ENCODE measurements around the gene RTEL1. TPM values are rescaled to one million over a fixed set of nuclear protein-coding genes. Genes with fewer than 3 reads are reported as not detected.

The RTEL1 gene
- total RNA-seq, 1 donor from 2014 or later, result 4.7 TPM

- Histone ChIP-seq H3K27ac (ENCODE audit: low read depth, low read length) (no peak overlapping the region), H3K27me3 (ENCODE audit: control insufficient read depth in 3 of 3, insufficient read depth in 3 of 3, low read length in 3 of 3) (no peaks in the 10 kb centered on the region), H3K9ac (ENCODE audit: low read depth in 1 of 3, low read length in 3 of 3) (no peak overlapping the region), H3K4me1 (ENCODE audit: control insufficient read depth in 3 of 3, insufficient read depth in 3 of 3, low read length in 3 of 3) (peaks cover 16 to 19% (median 18%) of the 10 kb centered on the region in 3 donors), H3K9me3 (ENCODE audit: control insufficient read depth in 3 of 3, low read length in 3 of 3) (no peaks in the 10 kb centered on the region), H3K4me3 (ENCODE audit: low read length in 3 of 3) (no peak overlapping the region), H3K36me3 (ENCODE audit: control insufficient read depth in 3 of 3, insufficient read depth in 3 of 3, low read length in 3 of 3) (peaks cover 8 to 15% (median 9%) of the 10 kb centered on the region in 3 donors)
These were observed 86.7 kb downstream of the RTEL1 start for GRCh38 chr20:63744574-63745423.

- Histone ChIP-seq H3K27ac (ENCODE audit: low read depth, low read length) (no peak overlapping the region), H3K36me3 (ENCODE audit: control insufficient read depth in 3 of 3, insufficient read depth in 3 of 3, low read length in 3 of 3) (peaks cover 8 to 15% (median 9%) of the 10 kb centered on the region in 3 donors), H3K27me3 (ENCODE audit: control insufficient read depth in 3 of 3, insufficient read depth in 3 of 3, low read length in 3 of 3) (no peaks in the 10 kb centered on the region), H3K4me1 (ENCODE audit: control insufficient read depth in 3 of 3, insufficient read depth in 3 of 3, low read length in 3 of 3) (peaks cover 15 to 18% (median 18%) of the 10 kb centered on the region in 3 donors), H3K4me3 (ENCODE audit: low read length in 3 of 3) (no peak overlapping the region), H3K9ac (ENCODE audit: low read depth in 1 of 3, low read length in 3 of 3) (no peak overlapping the region), H3K9me3 (ENCODE audit: control insufficient read depth in 3 of 3, low read length in 3 of 3) (no peaks in the 10 kb centered on the region)
These were observed 87.3 kb downstream of the RTEL1 start for GRCh38 chr20:63745424-63745805.

Small RNA genes within 50 kb of the gene (small RNA-seq; reads per million reads assigned to genes)
- gene LIME1 (not detected), gene TNFRSF6B (not detected)

Other genes starting within 250 kb of the RTEL1 start
- gene KCNQ2, start 185.7 kb upstream of the RTEL1 start, total RNA-seq, result 1.6 TPM
- gene EEF1A2, start 159.2 kb upstream of the RTEL1 start, total RNA-seq, result 255 TPM
- gene PPDPF, start 137.5 kb upstream of the RTEL1 start, total RNA-seq, result 24.0 TPM
- not detected for gene PTK6, start 120.9 kb upstream of the RTEL1 start, total RNA-seq
- not detected for gene SRMS, start 110.6 kb upstream of the RTEL1 start, total RNA-seq
- 0.52 TPM for gene FNDC11, start 104.2 kb upstream of the RTEL1 start, total RNA-seq
- gene HELZ2, start 84.1 kb upstream of the RTEL1 start, total RNA-seq, result 12.5 TPM
- gene GMEB2, start 31.2 kb upstream of the RTEL1 start, total RNA-seq, result 5.7 TPM
- 10.4 TPM for gene STMN3, start 4.9 kb upstream of the RTEL1 start, total RNA-seq
- not detected for gene TNFRSF6B, start 38.3 kb downstream of the RTEL1 start, total RNA-seq
- gene ARFRP1, start 49.7 kb downstream of the RTEL1 start, total RNA-seq, result 13.0 TPM
- gene ZGPAT, start 49.7 kb downstream of the RTEL1 start, total RNA-seq, result 6.8 TPM
- gene LIME1, start 78.4 kb downstream of the RTEL1 start, total RNA-seq, result 0.52 TPM
- gene SLC2A4RG, start 81.5 kb downstream of the RTEL1 start, total RNA-seq, result 10.4 TPM
- 52.2 TPM for gene ZBTB46, start 173.0 kb downstream of the RTEL1 start, total RNA-seq
- not detected for gene ABHD16B, start 203.2 kb downstream of the RTEL1 start, total RNA-seq
- 29.2 TPM for gene TPD52L2, start 207.0 kb downstream of the RTEL1 start, total RNA-seq
- 30.3 TPM for gene DNAJC5, start 236.8 kb downstream of the RTEL1 start, total RNA-seq

Data from skeletal muscle tissue (tissue), 5 donors.